Measurements from ENCODE around the gene OR52K1.
"Not testable (repeated sequence)": the region's sequence is repeated elsewhere in the genome, so short reads cannot be mapped to it uniquely, and the experiment has no call there.

OR52K1 gene

DNA sequence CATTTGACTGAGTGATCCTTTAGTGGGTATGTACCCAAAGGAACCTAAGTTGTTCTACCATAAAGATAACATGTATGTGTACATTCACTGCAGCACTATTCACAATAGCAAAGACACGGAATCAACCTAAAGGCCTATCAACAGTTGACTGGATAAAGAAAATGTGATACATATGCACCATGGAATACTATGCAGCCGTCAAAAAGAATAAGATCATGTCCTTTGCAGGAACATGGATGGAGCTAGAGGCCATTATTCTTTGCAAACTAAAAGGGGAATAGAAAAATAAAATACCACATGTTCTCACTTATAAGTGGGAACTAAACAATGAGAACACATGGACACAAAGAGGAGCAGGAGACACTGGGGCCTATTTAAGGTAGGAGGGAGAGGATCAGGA, 9.0 kb downstream of the OR52K1 start:
- in situ Hi-C loops (cut with MboI; ENCODE audit: low sequenced_read_pairs), result not testable (repeated sequence)

DNA sequence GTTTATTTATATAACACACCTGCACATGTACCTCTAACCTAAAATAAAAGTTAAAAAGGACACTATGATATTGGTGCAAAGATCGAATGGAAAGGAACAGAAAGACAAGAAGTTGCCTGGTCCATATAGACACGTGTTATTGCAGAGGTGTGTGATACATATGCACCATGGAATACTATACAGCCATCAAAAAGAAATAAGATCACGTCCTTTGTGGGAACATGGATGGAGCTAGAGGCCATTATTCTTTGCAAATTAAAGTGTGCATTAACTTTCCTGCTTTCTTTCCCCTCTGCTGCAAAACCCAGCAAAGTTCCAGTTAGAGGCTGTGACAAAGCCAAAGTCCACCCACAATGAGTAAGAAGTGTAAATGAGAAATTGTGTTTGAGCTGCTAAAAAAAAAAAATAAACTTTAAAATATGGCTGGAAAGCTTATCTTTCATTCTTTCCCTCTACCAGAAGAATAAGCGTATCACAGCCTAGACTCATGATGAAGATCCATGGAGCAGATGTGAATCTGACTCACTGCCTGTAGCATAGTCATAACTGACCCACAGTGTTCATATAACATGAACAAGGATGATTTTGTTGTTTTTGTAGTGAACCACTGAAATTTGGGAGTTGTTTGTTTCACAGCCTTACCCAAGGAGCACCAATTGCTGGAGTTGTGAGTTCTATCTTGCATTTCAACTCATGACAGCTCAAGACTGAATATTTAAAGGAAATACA, 9.6 kb downstream of the OR52K1 start:
- in situ Hi-C loops (cut with MboI; ENCODE audit: low sequenced_read_pairs), result no loop called here

DNA sequence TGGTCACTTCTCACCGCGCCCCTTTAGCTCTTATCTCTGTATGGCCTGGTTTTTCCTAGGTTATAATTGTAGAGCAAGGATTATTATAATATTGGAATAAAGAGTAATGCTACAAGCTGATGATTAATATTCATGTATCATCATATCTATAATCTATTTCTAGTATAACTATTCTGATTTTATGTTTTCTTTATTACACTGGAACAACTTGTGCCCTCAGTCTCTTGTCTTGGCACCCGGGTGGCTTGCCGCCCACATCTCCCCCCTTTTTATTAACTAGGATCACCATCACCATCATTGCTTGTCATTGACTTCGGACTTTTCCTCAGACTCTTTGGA, 11.0 kb downstream of the OR52K1 start:
- in situ Hi-C loops (cut with MboI; ENCODE audit: low sequenced_read_pairs), result no loop called here

DNA sequence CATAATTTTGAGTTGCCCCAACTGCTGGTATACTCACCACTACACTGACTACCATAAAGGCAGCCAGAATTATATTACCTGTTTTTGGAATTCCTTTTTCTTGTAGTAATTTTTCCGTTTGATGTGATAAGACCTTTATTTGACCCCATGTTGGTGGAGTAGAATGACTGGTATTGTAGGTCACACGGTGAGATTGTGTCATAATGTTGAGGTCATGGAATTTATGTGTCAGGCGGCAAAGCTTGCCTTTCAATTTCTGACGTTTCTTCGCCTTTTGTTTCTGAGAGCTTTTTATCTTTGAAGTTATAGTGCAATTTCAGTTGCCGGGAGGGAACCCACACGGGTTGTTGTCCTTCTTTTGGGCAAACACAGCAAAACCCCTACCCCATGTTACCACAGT, 13.0 kb downstream of the OR52K1 start:
- in situ Hi-C loops (cut with MboI; ENCODE audit: low sequenced_read_pairs), result no loop called here

DNA sequence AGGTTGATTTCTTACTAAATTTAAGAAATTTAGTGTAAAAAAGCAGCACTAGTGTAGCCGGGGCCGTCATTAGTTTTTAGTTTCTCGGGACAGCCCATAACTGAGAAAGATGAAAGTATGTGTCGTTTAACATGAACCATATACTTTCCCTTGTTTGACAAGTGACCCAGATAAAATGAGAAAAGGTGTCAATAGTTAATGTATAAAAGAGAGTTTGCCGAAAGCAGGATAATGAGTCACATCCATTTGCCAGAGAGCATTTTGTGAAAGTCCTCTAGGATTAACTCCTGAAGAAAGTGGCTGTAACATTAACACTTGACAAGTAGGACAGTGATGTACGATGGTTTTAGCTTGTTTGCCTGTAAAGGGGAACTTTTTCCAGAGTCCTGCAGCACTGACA, 13.5 kb downstream of the OR52K1 start:
- in situ Hi-C loops (cut with MboI; ENCODE audit: low sequenced_read_pairs), result no loop called here

DNA sequence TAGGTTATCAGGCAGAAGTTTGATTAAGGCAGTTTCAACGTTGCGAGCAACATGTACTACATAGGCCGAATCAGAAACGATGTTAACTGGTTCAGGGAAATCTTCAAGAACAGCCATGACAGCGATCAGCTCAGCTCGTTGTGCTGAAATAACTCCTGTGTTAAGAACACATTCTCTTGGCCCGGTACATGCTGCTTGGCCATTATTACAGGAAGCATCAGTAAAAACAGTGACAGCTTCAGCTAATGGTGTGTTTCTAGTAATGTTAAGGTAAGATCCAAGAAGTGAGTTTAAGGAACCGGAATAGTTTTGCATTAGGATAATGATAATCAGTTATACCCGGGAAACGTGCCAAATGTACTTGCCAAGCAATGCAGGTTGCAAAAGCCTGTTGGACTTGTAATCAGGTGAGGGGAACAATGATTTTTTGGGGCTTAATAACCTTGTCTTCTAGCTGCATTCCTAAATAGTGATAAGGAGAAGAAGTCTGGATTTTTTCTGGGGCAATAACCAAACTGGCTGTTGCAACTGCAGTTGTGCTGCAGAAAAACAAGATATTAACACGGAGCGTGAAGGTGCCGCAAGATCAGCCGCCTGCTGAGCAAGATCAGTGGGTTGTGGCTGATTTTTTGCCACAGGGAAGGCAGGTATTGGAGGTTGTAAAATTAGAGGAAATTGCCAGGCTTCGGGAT, 14.3 kb downstream of the OR52K1 start:
- in situ Hi-C loops (cut with MboI; ENCODE audit: low sequenced_read_pairs), result no loop called here

DNA sequence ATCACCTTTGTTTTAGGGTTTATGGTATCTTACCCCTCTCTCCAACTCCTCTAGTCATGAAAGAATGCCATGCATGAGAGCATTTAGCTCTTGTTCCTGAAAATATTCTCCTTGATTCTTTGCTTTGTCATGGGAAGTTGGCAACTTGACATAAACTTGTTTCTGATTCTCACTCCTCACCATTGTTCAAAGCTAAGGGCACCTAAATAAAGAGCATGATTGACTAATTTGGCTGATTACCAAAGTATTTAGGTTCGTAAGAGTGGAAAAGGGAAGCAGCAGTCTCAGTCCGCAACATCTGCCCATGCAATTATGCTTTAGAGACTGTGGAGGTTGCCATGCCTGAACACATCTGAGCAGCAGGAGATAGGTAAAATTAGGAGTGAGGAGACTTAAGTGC, 26.4 kb downstream of the OR52K1 start:
- in situ Hi-C loops (cut with MboI; ENCODE audit: low sequenced_read_pairs), result no loop called here

DNA sequence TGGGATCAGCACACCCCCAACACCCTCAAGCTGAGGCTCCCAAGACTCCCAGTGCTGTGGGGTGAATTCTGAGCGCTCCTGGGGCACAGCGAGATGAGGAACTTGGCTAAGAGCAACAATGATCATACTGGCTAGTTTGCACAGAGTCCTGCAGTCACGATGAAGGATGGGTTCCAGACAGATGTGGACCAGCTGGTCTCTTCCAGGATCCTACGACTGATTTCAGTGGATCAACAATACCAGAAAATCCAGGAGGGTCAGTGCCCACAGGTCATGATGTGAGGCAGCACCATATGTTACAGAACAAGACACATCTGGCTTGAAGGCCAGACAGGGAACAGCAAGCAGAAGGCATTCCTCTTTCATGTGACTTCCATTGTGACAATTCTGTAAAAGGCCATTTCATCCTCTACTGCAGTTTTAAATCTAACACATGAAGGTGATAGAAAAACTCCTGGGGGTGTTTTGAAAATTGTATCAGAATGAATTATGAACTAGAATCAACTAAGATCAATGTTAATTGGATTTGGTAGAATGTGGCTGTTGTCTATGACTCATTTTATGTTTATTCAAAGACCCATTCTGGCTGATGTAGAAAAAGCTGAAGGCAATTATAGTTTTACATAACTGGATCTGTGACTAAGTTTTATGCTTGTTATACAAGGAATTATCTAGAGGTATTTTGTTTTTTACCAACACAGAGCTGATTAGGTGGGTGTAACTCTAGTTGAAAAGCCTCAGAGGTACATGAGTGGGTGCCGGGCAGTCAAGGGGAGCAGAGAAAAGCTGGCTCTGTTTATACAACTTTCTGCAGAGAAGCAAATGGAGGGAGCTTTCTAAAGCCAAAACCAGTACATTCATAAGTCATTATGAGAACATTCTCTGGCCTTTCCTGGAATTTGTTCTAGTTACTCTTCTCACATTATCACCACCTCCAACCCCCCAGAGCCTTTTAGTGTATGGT, 29.1 kb downstream of the OR52K1 start:
- in situ Hi-C loops (cut with MboI; ENCODE audit: low sequenced_read_pairs), result no loop called here

DNA sequence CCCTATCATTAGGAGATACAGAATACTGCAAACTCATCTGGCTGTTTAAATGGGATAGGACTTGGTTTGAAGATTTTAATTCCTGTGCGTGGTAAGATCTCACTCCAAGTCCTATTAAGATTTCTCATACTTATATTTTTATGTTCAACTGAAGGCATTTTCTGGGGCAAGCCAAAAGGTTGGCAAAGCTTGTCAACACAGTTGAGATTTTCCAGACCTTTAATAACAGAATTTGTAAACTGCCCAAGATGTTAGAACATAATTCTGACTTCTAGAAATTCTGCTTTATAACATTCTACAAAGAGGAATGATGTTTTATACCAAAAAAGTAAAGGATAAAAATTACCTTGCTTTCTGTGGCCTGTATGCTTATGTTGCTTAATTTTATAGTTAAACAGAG, 31.8 kb downstream of the OR52K1 start:
- in situ Hi-C loops (cut with MboI; ENCODE audit: low sequenced_read_pairs), result no loop called here

DNA sequence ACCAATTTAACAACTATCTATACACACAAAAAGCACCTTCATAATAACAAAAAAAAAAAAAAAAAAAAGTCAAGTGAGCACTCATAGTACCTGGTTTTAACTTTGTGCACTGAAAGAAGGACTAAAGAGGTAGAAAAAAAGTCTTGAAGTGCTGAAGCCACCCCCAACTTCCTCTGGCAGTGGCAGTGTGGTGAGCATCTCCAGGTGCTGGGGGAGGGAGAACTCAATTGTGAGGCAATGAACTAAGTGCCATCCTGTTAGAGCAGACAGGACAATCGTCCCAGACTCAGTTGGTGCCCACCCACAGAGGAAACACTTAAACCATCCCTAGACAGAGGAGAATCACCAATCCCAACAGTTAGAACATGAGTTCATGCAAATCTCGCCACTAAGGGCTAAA, 39.9 kb downstream of the OR52K1 start:
- in situ Hi-C loops (cut with MboI; ENCODE audit: low sequenced_read_pairs), result no loop called here

DNA sequence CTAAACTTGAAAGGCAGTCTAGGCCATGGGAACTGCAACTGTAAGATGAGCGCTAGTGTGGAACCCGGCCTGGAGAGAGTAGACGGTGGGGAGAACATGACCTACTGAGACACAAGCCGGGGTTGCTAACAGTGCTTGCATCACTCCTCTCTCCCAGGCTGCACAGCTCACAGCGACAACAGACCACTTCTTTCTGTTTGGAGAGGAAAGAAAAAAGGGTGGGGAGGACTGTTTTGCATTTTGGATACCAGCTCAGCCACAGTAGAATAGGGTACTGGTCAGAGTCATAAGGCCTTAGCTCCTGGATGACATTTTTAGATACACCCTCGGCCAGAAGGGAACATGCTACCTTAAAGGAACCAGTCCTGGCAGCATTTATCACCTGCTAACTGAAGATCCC, 40.3 kb downstream of the OR52K1 start:
- in situ Hi-C loops (cut with MboI; ENCODE audit: low sequenced_read_pairs), result no loop called here

DNA sequence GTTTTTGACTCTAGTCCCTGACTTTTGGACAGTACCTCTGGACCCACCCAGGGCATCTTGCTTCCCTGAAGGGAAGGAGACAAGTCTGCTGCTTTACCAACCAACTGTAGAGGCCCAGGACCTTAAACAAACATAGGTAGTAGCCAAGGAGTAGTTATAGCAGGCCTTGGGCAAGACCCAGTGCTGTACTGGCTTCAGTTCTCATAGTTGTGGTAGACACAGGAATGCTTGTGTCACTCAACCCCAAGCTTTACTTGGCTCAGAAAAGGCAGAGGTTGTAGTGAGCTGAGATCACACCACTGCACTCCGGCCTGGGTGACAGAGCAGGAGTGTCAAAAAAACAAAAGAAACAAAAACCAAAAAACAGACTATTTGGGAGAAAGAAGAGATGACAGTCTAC, 41.2 kb downstream of the OR52K1 start:
- in situ Hi-C loops (cut with MboI; ENCODE audit: low sequenced_read_pairs), result no loop called here

DNA sequence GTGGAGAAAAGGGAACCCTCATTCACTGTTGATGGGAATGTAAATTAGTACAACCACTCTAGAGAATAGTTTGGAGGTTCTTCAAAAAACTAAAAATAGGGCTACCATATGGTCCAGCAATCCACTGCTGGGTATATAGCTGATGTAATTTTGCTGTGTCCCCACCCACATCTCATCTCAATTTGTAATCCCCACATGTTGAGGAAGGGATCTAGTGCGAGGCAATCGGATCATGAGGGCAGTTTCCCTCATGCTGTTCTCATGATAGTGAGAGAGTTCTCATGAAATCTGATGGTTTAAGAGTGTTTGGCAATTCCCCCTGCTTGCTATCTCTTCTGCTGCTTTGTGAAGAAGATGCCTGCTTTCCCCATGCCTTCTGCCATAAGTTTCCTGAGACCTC, 45.5 kb downstream of the OR52K1 start:
- in situ Hi-C loops (cut with MboI; ENCODE audit: low sequenced_read_pairs), result no loop called here

DNA sequence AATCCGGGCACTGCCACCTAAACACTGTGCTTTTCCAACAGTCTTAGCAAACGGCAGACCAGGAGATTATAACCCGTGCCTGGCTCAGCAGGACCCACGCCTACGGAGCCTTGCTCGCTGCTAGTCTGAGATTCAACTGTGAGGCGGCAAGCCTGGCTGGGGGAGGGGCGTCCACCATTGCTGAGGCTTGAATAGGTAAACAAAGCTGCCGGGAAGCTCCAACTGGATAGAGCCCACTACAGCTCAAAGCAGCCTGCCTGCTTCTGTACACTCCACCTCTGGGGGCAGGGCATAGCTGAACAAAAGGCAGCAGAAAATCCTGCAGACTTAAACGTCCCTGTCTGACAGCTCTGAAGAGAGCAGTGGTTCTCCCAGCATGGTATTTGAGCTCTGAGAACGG, 49.2 kb downstream of the OR52K1 start:
- in situ Hi-C loops (cut with MboI; ENCODE audit: low sequenced_read_pairs), result not testable (repeated sequence)

DNA sequence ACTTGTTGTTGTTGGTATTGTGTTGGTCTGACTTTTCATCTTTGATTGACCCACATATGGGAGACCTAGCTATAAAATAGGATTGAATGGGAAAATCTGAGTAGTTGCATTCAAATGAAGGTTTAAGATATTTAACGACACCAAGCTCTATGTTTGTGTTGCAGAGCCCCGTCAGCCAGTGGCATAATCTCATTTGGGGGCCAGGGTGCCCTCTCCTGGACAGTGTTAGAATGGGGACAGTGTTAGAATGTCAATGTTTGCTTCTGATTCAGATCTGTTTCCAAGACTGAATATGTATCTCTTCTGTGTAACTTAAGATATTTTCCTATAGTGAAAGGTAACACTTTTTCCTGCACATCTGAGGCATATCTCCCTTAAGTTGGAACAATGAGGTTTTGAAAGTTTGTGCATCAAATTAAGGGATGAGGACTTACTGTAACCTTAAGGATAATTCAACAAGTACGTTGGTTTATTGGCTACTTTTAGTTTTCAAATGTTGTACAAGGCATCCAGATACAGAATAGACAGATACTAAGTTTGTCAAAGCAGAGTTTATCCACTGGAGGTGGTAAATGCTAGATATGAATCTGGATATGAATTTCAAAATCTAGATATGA, 57.3 kb downstream of the OR52K1 start:
- in situ Hi-C loops (cut with MboI; ENCODE audit: low sequenced_read_pairs), result no loop called here

DNA sequence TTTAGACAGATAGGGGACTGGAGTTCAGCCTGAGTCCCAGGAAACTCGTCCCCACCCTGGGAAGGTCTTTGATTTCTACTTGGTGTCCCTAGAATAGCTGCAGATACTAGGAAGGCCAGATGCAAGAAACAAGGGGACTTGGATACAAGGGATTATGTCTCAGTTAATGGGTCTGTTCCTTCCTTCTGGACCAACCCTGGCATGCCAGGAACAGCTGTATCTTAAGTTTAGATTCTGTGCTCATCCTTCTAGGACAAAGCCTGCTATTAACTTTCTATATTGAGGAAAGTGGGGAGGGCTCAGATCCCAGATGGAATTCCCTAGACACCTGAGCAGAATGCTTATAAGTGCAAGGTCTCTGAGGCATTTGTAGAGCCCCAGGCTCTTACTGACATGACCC, 58.6 kb downstream of the OR52K1 start:
- in situ Hi-C loops (cut with MboI; ENCODE audit: low sequenced_read_pairs), result no loop called here

Measured in HL-60/S4 (cell line).